CD4-positive, CD25-positive, alpha-beta regulatory T cell (primary cell): Measurements from ENCODE around the gene GCNT2. TPM values are rescaled to one million over a fixed set of nuclear protein-coding genes. Genes with fewer than 3 reads are reported as not detected.
A peak's percentile ranks its signal among the peaks of the same experiment; 100 is the strongest.
"Not testable (repeated sequence)": the region's sequence is repeated elsewhere in the genome, so short reads cannot be mapped to it uniquely, and the experiment has no call there.

Experiments
- ATAC-seq, 2 donors: fragments of 150-1000 bp; cut with Tn5 transposase; one replicate each; pipeline ENCODE4 v1.10.0; 2021; ENCODE audit warnings: low read depth in 2 of 2, moderate number of reproducible peaks in 2 of 2, moderate library complexity in 1 of 2
- DNase-seq, 3 donors: peaks; one replicate each; pipeline versions ENCODE4 v3.0.0 to v3.0.0-alpha.2; 2012 to 2022; ENCODE audit warnings: mixed read lengths in 1 of 3
- H3K27ac ChIP-seq: one replicate; pipeline ENCODE4 v1.7.0; 2013; ENCODE audit warnings: mild to moderate bottlenecking, low read length; ENCODE audit not compliant: insufficient read depth, poor library complexity, severe bottlenecking
- H3K27me3 ChIP-seq: one replicate; pipeline ENCODE4 v1.7.0; 2013; ENCODE audit warnings: low read length; ENCODE audit not compliant: control insufficient read depth, insufficient read depth
- H3K36me3 ChIP-seq: one replicate; pipeline ENCODE4 v1.7.0; 2013; ENCODE audit warnings: mild to moderate bottlenecking, low read length, moderate library complexity; ENCODE audit not compliant: control insufficient read depth, insufficient read depth
- H3K4me1 ChIP-seq: 2 replicates; pipeline ENCODE4 v1.7.0; 2013; ENCODE audit warnings: mild to moderate bottlenecking, low read length; ENCODE audit not compliant: insufficient read depth, control insufficient read depth, poor library complexity, severe bottlenecking
- H3K4me3 ChIP-seq: one replicate; pipeline ENCODE4 v1.7.0; 2013; ENCODE audit warnings: low read depth, mild to moderate bottlenecking, low read length, moderate library complexity
- H3K9me3 ChIP-seq, 2 experiments: 1 replicate in 1 of 2; 2 replicates in 1 of 2; pipeline ENCODE4 v1.7.0; 2013; ENCODE audit warnings: low read length in 2 of 2, mild to moderate bottlenecking in 1 of 2, moderate library complexity in 1 of 2; ENCODE audit not compliant: control insufficient read depth in 2 of 2
- H3K27ac Mint-ChIP-seq, 3 donors: one replicate each; pipeline ENCODE4 v1.8.0; 2020 to 2022; ENCODE audit warnings: mild to moderate bottlenecking in 3 of 3, mixed read lengths in 3 of 3, moderate library complexity in 2 of 3
- H3K27me3 Mint-ChIP-seq: one replicate; pipeline ENCODE4 v1.8.0; 2022; ENCODE audit warnings: mild to moderate bottlenecking, mixed read lengths
- H3K36me3 Mint-ChIP-seq: one replicate; pipeline ENCODE4 v1.8.0; 2020; ENCODE audit warnings: mixed read lengths
- H3K4me1 Mint-ChIP-seq, 4 donors: one replicate each; pipeline ENCODE4 v1.8.0; 2020 to 2022; ENCODE audit warnings: mixed read lengths in 4 of 4, mild to moderate bottlenecking in 1 of 4
- H3K4me3 Mint-ChIP-seq, 4 donors: one replicate each; pipeline ENCODE4 v1.8.0; 2020 to 2022; ENCODE audit warnings: mild to moderate bottlenecking in 4 of 4, mixed read lengths in 4 of 4, moderate library complexity in 3 of 4
- H3K9me3 Mint-ChIP-seq, 7 donors: one replicate each; pipeline ENCODE4 v1.8.0; 2020 to 2022; ENCODE audit warnings: mixed read lengths in 7 of 7, mild to moderate bottlenecking in 3 of 7, moderate library complexity in 2 of 7
- polyA plus RNA-seq, 4 donors: library from polyadenylated mRNA; unstranded; fragments of 300-500 nt; fragmentation: Illumina TruSeq; gene quantifications; one replicate each; pipeline ENCODE4 v1.2.3, GENCODE V29; 2021
- total RNA-seq: library from RNA; stranded (reverse); gene quantifications from one replicate; pipeline ENCODE4 v1.2.3, GENCODE V29; 2022

Gene GCNT2
- total and polyA plus RNA-seq, 5 donors from 2014 or later: 0.72 to 6.9 (median 1.4) TPM

GRCh38 chr6:10561611-10562199, 40.6 kb downstream of the GCNT2 start:
- Histone ChIP-seq H3K4me3 (no peak overlapping the region), H3K27me3 (no peaks in the 10 kb centered on the region), H3K27ac (no peak overlapping the region), H3K4me1 (no peaks in the 10 kb centered on the region), H3K9me3 (no peaks in the 10 kb centered on the region), H3K36me3 (no peaks in the 10 kb centered on the region)
- peaks cover 27% of the 10 kb centered on the region for H3K36me3 Mint-ChIP-seq
- H3K9me3 Mint-ChIP-seq: peaks cover 0 to 1% (median 0%) of the 10 kb centered on the region in 7 donors
- no peaks in the 10 kb centered on the region for H3K27me3 Mint-ChIP-seq
- ATAC-seq: no peak
- no peak for DNase-seq
- peak overlapping the region in 1 of 4 donors; percentile 56 for H3K4me3 Mint-ChIP-seq
- no peak overlapping the region for H3K27ac Mint-ChIP-seq
- H3K4me1 Mint-ChIP-seq: peaks cover 0 to 6% (median under 1%) of the 10 kb centered on the region in 4 donors

DNA sequence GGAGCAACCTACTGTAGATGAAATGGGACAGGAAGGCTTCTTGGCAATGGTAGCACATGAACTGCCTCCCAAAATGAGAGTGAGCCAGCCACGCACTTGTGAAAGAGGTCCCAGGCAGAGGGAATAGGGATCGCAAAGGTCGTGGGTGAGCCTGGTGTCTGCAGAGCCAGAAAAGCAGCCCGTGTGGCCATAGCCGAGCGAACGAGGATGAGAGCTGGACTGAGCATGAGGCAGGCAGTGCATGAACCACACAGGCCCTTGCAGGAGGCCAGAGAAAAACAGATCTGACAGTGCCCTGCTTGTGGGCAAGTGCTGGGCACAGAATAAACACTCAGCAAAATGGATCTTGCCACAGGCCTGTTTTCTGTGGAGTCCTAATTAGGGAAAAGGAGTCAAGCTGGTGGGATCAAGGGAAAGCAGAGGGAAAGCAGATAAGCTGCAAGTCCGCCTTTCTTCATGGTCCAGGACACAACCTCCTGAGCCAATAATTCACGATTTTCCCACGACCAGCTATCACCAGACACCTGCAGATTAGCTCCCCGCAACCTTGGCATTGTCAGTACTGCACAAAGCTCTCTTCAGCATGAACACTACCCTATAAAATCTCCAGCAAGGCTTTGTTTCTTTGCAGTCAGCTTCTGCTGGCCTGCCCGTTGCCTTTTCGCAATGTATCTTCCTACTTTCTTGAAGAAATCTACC, 44.0 kb downstream of the GCNT2 start:
- Mint-ChIP-seq H3K9me3 (peaks cover 0 to 3% (median 0%) of the 10 kb centered on the region in 7 donors), H3K27ac (no peak overlapping the region), H3K36me3 (peaks cover 14% of the 10 kb centered on the region), H3K4me1 (peaks cover 0 to 6% (median 1%) of the 10 kb centered on the region in 4 donors), H3K4me3 (no peak overlapping the region), H3K27me3 (no peaks in the 10 kb centered on the region)
- Histone ChIP-seq H3K4me3 (no peak overlapping the region), H3K27me3 (no peaks in the 10 kb centered on the region), H3K4me1 (no peaks in the 10 kb centered on the region), H3K9me3 (no peaks in the 10 kb centered on the region), H3K27ac (no peak overlapping the region), H3K36me3 (no peaks in the 10 kb centered on the region)
- no peak for ATAC-seq
- DNase-seq: no peak

DNA sequence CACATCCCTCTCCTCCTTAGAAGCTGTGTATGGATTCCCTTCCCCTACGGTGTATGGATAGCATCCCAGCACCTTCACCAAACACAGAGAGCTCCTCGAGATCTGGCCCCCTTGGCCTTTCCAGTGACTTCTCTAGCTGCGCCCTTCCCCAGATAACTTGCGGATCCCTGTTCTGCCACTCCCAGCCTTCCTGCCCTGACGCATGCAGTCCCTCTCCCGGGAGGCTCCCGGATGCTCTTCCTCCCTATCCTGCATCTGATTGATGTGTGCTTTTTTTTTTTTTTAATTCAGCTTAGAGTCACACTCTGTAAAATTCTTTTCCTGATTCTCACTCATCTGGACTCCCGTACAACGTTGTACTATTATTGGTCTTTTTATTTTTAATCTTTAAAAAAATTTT, 44.8 kb downstream of the GCNT2 start:
- Histone ChIP-seq H3K27me3 (no peaks in the 10 kb centered on the region), H3K4me1 (no peaks in the 10 kb centered on the region), H3K27ac (no peak overlapping the region), H3K9me3 (no peaks in the 10 kb centered on the region), H3K4me3 (no peak overlapping the region), H3K36me3 (no peaks in the 10 kb centered on the region)
- peaks cover 0 to 3% (median 0%) of the 10 kb centered on the region in 7 donors for H3K9me3 Mint-ChIP-seq
- peaks cover 0 to 4% (median 1%) of the 10 kb centered on the region in 4 donors for H3K4me1 Mint-ChIP-seq
- no peak for ATAC-seq
- peaks cover 9% of the 10 kb centered on the region for H3K36me3 Mint-ChIP-seq
- H3K27me3 Mint-ChIP-seq: no peaks in the 10 kb centered on the region
- H3K4me3 Mint-ChIP-seq: no peak overlapping the region
- H3K27ac Mint-ChIP-seq: no peak overlapping the region
- no peak for DNase-seq

DNA sequence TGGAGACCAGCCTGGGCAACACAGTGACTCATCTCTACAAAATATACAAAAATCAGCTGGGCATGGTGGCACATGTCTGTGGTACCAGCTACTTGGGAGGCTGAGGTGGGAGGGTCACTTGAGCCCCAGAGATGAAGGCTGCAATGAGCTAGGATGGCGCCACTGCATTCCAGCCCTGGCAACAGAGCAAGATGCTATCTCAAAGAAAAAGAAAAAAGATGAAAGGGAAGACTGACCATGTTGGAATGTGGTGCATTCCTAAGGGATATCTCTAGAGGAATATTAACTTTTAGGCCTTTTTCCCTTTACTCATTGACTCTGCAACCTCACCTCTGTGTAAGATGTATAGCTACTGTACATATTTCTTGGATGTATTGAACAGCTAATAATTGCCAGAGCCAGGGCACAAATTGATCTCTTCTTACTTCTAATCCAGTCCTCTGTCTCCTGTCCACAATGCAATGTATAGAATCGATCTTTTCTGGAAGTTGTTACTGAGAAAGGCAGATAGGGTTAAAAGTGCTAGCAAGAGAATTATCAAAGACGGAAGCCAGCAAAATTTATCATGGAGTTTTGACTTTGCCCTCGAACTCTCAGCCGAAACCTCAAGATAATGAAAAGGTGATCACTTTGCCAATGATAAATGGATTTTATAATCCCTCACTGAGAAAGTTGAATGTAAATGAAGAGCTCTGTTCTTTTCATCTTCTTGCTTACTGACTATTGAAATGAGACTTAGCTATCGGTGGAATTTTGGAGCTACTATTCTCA, 46.3 kb downstream of the GCNT2 start:
- Histone ChIP-seq H3K9me3 (no peaks in the 10 kb centered on the region), H3K4me1 (no peaks in the 10 kb centered on the region), H3K27ac (no peak overlapping the region), H3K27me3 (no peaks in the 10 kb centered on the region), H3K36me3 (no peaks in the 10 kb centered on the region), H3K4me3 (no peak overlapping the region)
- Mint-ChIP-seq H3K4me3 (no peak overlapping the region), H3K27ac (no peak overlapping the region), H3K9me3 (peaks cover 0 to 3% (median 0%) of the 10 kb centered on the region in 7 donors), H3K36me3 (peaks cover 4% of the 10 kb centered on the region), H3K4me1 (peaks cover 0 to 7% (median 1%) of the 10 kb centered on the region in 4 donors), H3K27me3 (no peaks in the 10 kb centered on the region)
- ATAC-seq: no peak
- DNase-seq: no peak

DNA sequence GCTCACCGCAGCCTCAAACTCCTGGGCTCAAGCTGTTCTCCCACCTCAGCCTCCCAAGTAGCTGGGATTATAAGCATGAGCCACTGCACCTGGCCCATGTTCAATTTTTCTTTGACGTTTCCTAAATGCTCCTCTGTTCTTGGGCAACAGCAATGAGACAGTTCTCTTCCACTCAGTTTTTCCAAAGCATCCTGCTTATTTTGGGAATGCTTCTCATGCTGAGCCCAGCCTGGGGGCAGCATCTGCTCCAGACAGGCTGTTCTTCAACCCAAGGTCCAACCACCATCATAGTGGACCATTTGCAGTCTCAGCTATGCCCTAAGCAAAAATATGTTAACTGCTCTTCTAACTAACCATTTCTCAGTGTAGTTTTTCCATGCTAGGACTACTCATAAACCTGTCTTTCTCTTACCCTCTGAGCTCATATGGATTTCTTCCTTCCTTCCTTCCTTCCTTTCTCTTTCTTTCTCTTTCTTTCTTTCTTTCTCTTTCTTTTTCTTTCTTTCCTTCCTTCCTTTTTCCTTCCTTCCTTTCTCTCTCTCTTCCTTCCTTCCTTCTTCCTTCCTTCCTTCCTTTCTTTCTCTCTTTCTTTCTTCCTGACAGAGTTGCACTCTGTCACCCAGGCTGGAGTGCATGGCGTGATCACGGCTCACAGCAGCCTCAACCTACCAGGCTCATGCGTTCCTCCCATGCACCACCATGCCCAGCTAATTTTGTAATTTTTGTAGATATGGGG, 48.4 kb downstream of the GCNT2 start:
- no peaks in the 10 kb centered on the region for H3K36me3 ChIP-seq
- Mint-ChIP-seq H3K4me3 (no peak overlapping the region), H3K9me3 (peaks cover 0 to 3% (median 0%) of the 10 kb centered on the region in 7 donors), H3K4me1 (peaks cover 0 to 7% (median 4%) of the 10 kb centered on the region in 4 donors), H3K36me3 (peaks cover 7% of the 10 kb centered on the region), H3K27me3 (no peaks in the 10 kb centered on the region), H3K27ac (no peak overlapping the region)
- no peaks in the 10 kb centered on the region for H3K4me1 ChIP-seq
- no peak for DNase-seq
- H3K27ac ChIP-seq: no peak overlapping the region
- no peaks in the 10 kb centered on the region for H3K9me3 ChIP-seq
- H3K27me3 ChIP-seq: no peaks in the 10 kb centered on the region
- no peak for ATAC-seq
- H3K4me3 ChIP-seq: no peak overlapping the region

- not testable (repeated sequence) for H3K4me3 Mint-ChIP-seq, H3K36me3 ChIP-seq, H3K27me3 Mint-ChIP-seq, H3K4me3 ChIP-seq, H3K9me3 ChIP-seq, H3K4me1 ChIP-seq, H3K4me1 Mint-ChIP-seq, H3K27ac Mint-ChIP-seq, DNase-seq, H3K27ac ChIP-seq, H3K36me3 Mint-ChIP-seq, H3K9me3 Mint-ChIP-seq, H3K27me3 ChIP-seq, ATAC-seq
These were observed 54.4 kb downstream of the GCNT2 start for GRCh38 chr6:10575519-10575918.

DNA sequence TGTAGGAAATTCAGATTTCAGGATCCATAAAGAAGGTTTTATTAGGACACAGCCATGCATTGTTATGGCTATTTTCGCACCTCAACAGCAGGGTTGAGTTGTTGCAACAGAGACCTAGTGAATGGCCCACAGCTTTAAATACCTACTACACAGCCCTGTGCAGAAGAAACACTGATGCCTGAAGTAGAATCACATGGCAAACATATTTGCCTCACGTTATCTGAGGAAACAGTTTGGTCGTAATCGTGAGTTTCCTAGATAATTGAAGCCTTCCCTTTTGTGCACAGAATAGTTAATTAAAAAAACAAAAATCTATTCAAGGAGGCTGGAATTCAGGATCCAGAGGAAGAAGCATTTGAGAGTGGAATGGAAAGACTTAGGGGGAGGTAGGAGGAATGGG, 55.1 kb downstream of the GCNT2 start:
- H3K4me1 ChIP-seq: no peaks in the 10 kb centered on the region
- no peaks in the 10 kb centered on the region for H3K9me3 ChIP-seq
- Mint-ChIP-seq H3K4me1 (peaks cover 0 to 5% (median 2%) of the 10 kb centered on the region in 4 donors), H3K27ac (no peak overlapping the region), H3K27me3 (no peaks in the 10 kb centered on the region), H3K36me3 (peaks cover 9% of the 10 kb centered on the region), H3K4me3 (no peak overlapping the region), H3K9me3 (peaks cover 0 to 2% (median 0%) of the 10 kb centered on the region in 7 donors)
- H3K4me3 ChIP-seq: no peak overlapping the region
- no peaks in the 10 kb centered on the region for H3K36me3 ChIP-seq
- DNase-seq: no peak
- H3K27ac ChIP-seq: no peak overlapping the region
- ATAC-seq: no peak
- H3K27me3 ChIP-seq: no peaks in the 10 kb centered on the region
